DND-41 (cell line): Measurements from ENCODE around the gene RAC2.

Experiments
- EZH2 ChIP-seq: IDR thresholded peaks from 3 replicates; pipeline ENCODE4 v1.6.1; 2012; ENCODE audit warnings: borderline replicate concordance, low read depth, mild to moderate bottlenecking, moderate library complexity, low read length, inconsistent platforms; ENCODE audit not compliant: severe bottlenecking
- TF ChIP-seq, protein P1 (sequence below): IDR thresholded peaks from 2 replicates; pipeline ENCODE4 v1.5.1; 2012; ENCODE audit warnings: borderline replicate concordance, low read length, moderate library complexity, mild to moderate bottlenecking; ENCODE audit not compliant: poor library complexity, severe bottlenecking; ENCODE audit errors: extremely low read depth

DNA sequence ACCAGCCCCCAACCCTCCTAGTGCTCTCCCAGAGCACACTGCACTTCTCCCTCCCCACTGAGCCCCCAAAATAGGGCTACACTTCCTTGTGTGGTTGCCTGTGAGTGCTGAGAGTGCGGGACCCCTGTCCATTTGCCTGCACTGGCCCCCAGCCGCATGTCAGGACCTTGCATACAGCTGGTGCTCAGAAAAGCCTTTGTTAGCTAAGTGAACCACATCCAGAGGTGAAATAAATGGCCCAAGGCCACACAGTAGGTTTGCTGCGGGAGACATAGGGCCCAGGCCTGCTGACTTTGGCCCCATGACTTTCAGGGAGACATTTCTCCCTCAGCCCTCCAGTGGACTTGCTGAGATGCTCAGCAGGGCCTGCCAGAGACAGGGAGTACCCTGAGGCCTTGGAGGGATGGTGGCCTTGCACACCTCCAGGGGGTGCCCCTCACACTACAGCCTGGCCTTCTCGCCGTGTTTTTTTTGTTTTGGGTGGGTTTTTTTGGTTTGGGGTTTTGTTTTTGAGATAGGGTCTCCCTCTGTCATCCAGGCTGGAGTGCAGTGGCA lies 42.0 kb downstream of the RAC2 start:
- TF ChIP-seq, protein P1, sequence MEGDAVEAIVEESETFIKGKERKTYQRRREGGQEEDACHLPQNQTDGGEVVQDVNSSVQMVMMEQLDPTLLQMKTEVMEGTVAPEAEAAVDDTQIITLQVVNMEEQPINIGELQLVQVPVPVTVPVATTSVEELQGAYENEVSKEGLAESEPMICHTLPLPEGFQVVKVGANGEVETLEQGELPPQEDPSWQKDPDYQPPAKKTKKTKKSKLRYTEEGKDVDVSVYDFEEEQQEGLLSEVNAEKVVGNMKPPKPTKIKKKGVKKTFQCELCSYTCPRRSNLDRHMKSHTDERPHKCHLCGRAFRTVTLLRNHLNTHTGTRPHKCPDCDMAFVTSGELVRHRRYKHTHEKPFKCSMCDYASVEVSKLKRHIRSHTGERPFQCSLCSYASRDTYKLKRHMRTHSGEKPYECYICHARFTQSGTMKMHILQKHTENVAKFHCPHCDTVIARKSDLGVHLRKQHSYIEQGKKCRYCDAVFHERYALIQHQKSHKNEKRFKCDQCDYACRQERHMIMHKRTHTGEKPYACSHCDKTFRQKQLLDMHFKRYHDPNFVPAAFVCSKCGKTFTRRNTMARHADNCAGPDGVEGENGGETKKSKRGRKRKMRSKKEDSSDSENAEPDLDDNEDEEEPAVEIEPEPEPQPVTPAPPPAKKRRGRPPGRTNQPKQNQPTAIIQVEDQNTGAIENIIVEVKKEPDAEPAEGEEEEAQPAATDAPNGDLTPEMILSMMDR: no peak
- TF ChIP-seq EZH2: no peak
